ENCODE results near the gene PLXNB2. TPM values are rescaled to one million over a fixed set of nuclear protein-coding genes. Genes with fewer than 3 reads are reported as not detected.

PLXNB2 gene
- total and polyA plus RNA-seq, 2 of the 4 experiments (the other 2 are of a cell fraction) = 73.1 to 202 TPM

DNA sequence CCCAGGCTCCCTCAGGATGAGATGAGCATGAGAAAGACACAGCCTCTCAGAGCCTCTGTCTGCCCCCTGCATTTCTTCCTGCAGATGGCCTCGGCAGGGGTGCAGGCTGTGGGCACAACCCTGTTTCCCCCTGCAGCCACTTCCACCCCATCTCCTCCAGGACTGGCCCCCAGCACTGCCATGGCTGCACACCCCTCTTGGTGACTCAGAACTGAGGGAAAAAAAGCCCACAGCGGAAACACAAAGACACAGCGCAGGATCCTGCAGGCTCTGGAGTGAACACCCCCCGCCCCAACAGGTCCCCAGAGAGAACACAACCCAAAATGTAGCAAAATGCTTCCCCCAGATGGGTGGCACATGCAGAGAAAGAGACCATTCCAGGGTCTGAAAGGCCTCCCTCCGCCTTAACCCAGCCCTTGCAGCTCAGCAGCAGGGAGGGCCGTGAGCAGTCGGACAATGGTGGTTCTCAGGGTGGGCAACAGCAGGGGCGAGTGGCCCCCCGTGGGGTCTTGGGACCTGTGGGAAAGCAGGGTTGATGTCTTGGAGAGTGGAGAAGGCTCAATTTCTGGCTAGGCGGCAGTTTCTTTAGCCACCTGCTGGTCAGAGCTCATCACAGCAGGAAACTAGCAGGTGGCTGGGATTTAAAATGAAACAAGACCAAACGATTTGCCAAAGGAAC lies 70.6 kb downstream of the PLXNB2 start:
- Histone ChIP-seq H3K27ac (ENCODE audit: insufficient read depth, low read length) (no peak overlapping the region), H2BK15ac (ENCODE audit: low read depth, low read length) (no peak overlapping the region), H2BK5ac (ENCODE audit: low read depth, low read length, poor library complexity, severe bottlenecking) (no peak overlapping the region), H3K27me3 (ENCODE audit: control insufficient read depth, insufficient read depth, low read length) (no peaks in the 10 kb centered on the region), H2AK9ac (replicated peaks; ENCODE audit: low read depth, low read length, poor library complexity) (peak overlapping the region; percentile 65), H3K56ac (ENCODE audit: extremely low read depth, insufficient read depth, low read length) (peak overlapping the region; percentile 6; the same call in 1 of the 2 replicates), H3K4me1 (ENCODE audit: control insufficient read depth, insufficient read depth, low read length) (no peaks in the 10 kb centered on the region), H3K18ac (ENCODE audit: low read depth, low read length) (no peak overlapping the region), H3K9me3 (ENCODE audit: control insufficient read depth, insufficient read depth, low read length) (no peaks in the 10 kb centered on the region), H2BK20ac (ENCODE audit: low read depth, low read length) (no peak overlapping the region), H2AK5ac (ENCODE audit: low read depth, low read length) (no peak overlapping the region), H4K8ac (ENCODE audit: low read depth in 2 of 2, low read length in 2 of 2) (no peak overlapping the region), H3K36me3 (ENCODE audit: control insufficient read depth, insufficient read depth, low read length) (peaks cover 34% of the 10 kb centered on the region), H4K5ac (ENCODE audit: low read depth, low read length) (no peak overlapping the region), H3K4me3 (ENCODE audit: insufficient read depth, low read depth, low read length) (no peak overlapping the region), H4K20me1 (ENCODE audit: insufficient read depth, low read length) (peaks cover 57% of the 10 kb centered on the region), H3K14ac (replicated peaks; ENCODE audit: low read depth, low read length) (no peak overlapping the region), H3K9ac (ENCODE audit: low read depth, low read length) (no peak overlapping the region), H3K79me1 (ENCODE audit: low read depth in 1 of 2, low read length in 2 of 2) (peaks cover 19 to 67% of the 10 kb centered on the region in 2 experiments), H2AFZ (replicated peaks; ENCODE audit: low read length, poor library complexity) (peak overlapping the region; percentile 2), H3K9me1 (ENCODE audit: insufficient read depth, low read length) (peaks cover 14% of the 10 kb centered on the region), H3K23ac (ENCODE audit: low read depth, low read length) (no peak overlapping the region), H4K91ac (ENCODE audit: insufficient read depth, low read depth, low read length) (no peak overlapping the region), H3K4ac (ENCODE audit: low read depth, low read length) (no peak overlapping the region), H2BK120ac (ENCODE audit: low read depth, low read length) (no peak overlapping the region), H3K4me2 (ENCODE audit: low read depth, low read length) (no peak overlapping the region)
- intact Hi-C loops (cut with micrococcal nuclease) (no loop called here), in situ Hi-C loops (cut with MboI; ENCODE audit: low sequenced_read_pairs) (no loop called here), dilution Hi-C loops (cut with HindIII; ENCODE audit: low sequenced_read_pairs, unreplicated experiment) (no loop called here)
- BruUV-seq (replicated peaks) = no TSS peak
- ChIA-PET POLR2A (ENCODE audit: unreplicated experiment) (no interaction called here), CTCF (interaction anchor here (1.3 kb wide), 1 partner anchor 105 kb away, joined by 3 read pairs; no protein-coding TSS in a partner anchor)
- WGBS, 2 experiments (ENCODE audit: extremely low coverage in 2 of 2, insufficient read length in 1 of 2) = 72% methylated on average over 5 of the region's 11 CpGs; no CpG with 5 or more reads in 1 of the 2 experiments
- TF ChIP-seq, protein P1, sequence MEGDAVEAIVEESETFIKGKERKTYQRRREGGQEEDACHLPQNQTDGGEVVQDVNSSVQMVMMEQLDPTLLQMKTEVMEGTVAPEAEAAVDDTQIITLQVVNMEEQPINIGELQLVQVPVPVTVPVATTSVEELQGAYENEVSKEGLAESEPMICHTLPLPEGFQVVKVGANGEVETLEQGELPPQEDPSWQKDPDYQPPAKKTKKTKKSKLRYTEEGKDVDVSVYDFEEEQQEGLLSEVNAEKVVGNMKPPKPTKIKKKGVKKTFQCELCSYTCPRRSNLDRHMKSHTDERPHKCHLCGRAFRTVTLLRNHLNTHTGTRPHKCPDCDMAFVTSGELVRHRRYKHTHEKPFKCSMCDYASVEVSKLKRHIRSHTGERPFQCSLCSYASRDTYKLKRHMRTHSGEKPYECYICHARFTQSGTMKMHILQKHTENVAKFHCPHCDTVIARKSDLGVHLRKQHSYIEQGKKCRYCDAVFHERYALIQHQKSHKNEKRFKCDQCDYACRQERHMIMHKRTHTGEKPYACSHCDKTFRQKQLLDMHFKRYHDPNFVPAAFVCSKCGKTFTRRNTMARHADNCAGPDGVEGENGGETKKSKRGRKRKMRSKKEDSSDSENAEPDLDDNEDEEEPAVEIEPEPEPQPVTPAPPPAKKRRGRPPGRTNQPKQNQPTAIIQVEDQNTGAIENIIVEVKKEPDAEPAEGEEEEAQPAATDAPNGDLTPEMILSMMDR (conservative IDR thresholded peaks at IDR 0.05; ENCODE audit: low read depth, low read length) = peak; percentile 45
- no peak for TF ChIP-seq MAFK (IDR thresholded peaks at IDR 0.05; ENCODE audit: low read depth, low read length)
- TF ChIP-seq RAD21 (IDR thresholded peaks at IDR 0.05; ENCODE audit: low read length) = peak; percentile 31
- DNase-seq (peak; percentile 17), ATAC-seq (ENCODE audit: low read depth) (peak; percentile 31)
